ENCODE measurements around the gene PSMB4. TPM values are rescaled to one million over a fixed set of nuclear protein-coding genes. Genes with fewer than 3 reads are reported as not detected.

The PSMB4 gene
- polyA plus RNA-seq, 1 experiment = 483 TPM

DNA sequence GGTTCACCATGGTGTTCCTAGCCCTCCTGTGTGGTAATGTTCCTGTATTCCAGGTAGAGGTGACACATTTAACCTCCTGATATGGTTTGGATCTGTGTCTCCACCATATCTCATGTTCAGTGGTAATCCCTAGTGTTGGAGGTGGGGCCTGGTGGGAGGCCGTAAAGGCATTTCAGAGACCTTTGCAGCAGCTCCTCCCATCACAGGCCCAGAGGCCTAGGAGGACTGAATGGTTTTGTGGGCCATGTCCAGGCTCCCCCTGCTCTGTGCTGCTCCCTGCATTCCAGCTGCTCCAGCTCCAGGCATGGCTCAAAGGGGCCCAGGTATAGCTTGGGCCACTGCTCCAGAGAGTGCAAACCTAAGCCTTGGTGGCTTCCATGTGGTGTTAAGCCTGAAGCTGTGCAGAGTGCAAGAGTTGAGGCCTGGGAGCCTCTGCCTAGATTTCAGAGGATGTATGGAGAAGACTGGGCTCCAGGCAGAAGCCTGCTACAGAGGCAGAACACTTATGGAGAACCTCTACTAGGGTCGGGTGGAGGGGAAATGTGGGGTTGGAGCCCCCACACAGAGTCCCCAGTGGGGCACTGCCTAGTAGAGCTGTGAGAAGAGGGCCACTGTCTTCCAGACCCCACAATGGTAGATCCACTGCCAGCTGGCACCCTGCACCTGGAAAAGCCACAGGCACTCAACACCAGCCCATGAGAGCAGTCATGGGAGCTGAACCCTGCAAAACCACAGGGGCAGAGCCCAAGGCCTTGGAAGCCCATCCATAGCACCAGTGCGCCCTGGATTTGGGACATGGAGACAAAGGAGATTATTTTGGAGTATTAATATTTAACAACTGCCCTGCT, 36.8 kb upstream of the PSMB4 start:
- Histone ChIP-seq H3K4me3 (ENCODE audit: low read depth, low read length) (no peak overlapping the region), H3K27ac (ENCODE audit: low read depth, low read length) (no peak overlapping the region), H3K27me3 (ENCODE audit: control insufficient read depth, insufficient read depth, low read length) (no peaks in the 10 kb centered on the region), H3K9me3 (ENCODE audit: control insufficient read depth, insufficient read depth, low read length) (peaks cover 11% of the 10 kb centered on the region)
- ChIA-PET CTCF (no interaction called here), POLR2A (interaction anchor here (0.6 to 1.1 kb wide), 2 partner anchors 9 to 67 kb away, joined by 3 to 6 read pairs; no protein-coding TSS in a partner anchor)
- no peak for DNase-seq (ENCODE audit: low read depth, low spot score)
- TF ChIP-seq, protein P1, sequence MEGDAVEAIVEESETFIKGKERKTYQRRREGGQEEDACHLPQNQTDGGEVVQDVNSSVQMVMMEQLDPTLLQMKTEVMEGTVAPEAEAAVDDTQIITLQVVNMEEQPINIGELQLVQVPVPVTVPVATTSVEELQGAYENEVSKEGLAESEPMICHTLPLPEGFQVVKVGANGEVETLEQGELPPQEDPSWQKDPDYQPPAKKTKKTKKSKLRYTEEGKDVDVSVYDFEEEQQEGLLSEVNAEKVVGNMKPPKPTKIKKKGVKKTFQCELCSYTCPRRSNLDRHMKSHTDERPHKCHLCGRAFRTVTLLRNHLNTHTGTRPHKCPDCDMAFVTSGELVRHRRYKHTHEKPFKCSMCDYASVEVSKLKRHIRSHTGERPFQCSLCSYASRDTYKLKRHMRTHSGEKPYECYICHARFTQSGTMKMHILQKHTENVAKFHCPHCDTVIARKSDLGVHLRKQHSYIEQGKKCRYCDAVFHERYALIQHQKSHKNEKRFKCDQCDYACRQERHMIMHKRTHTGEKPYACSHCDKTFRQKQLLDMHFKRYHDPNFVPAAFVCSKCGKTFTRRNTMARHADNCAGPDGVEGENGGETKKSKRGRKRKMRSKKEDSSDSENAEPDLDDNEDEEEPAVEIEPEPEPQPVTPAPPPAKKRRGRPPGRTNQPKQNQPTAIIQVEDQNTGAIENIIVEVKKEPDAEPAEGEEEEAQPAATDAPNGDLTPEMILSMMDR (IDR thresholded peaks at IDR 0.05; ENCODE audit: low read depth, low read length) = no peak

DNA sequence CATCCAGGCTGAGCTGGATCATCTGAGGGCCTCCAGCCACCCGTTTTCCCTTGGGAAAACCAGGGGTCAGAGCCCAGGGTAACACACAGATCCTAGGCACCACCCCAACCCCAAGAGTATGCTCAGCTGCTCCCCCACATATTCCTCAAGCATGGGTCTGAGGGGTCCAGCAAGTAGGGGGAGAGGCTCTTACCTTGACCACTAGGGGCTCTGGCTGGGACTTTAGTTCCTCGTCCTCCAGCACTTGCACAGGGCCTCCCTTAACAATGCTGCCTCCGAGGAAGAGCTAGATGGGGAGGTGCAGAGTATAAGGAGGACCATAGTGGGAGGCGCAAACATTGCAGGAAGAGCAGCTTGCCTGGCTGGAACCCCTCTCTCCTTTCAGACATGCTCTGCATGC, 34.4 kb upstream of the PSMB4 start:
- Histone ChIP-seq H3K27me3 (ENCODE audit: control insufficient read depth, insufficient read depth, low read length) (no peaks in the 10 kb centered on the region), H3K4me3 (ENCODE audit: low read depth, low read length) (no peak overlapping the region), H3K9me3 (ENCODE audit: control insufficient read depth, insufficient read depth, low read length) (peaks cover 11% of the 10 kb centered on the region), H3K27ac (ENCODE audit: low read depth, low read length) (no peak overlapping the region)
- TF ChIP-seq, protein P1 (IDR thresholded peaks at IDR 0.05; ENCODE audit: low read depth, low read length) = no peak
- ChIA-PET CTCF (no interaction called here), POLR2A (no interaction called here)
- no peak for DNase-seq (ENCODE audit: low read depth, low spot score)

DNA sequence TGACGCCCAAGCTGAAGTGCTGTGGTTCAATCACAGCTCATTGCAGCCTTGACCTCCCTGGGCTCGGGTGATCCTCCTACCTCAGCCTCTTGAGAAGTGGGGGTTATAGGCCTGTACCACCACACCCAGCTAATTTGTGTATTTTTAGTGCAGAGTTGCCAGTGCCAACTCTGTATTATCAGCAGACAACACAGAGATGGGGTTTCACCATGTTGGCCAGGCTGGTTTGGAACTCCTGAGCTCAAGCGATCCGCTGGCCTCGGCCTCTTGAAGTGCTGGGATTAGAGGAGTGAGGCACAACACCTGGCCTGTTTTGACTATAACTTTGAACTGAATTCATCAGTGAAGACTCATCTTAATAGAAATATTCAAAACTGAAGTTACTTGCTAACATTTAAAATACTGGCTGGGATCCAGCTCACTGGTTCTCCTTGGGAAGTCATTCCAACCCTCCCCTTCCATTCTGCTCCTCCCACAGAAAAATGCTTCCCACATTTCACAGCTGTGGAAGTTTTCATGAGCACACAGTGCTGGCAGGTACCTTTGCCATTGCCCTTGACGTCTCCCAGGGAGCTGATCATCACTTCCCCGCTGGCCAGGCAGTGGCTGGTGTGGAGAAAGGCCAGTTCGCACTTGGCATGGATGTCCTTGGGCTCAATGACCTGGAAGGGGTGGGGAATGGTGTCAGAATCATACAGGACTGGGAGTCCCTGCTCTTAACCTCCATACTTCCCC, 31.5 kb upstream of the PSMB4 start:
- H3K27me3 ChIP-seq (ENCODE audit: control insufficient read depth, insufficient read depth, low read length) = no peaks in the 10 kb centered on the region
- ChIA-PET POLR2A (no interaction called here), CTCF (interaction anchor here (0.6 to 2.5 kb wide), 2 partner anchors 27 to 31 kb away, joined by 3 to 13 read pairs; no protein-coding TSS in a partner anchor)
- peaks cover 2% of the 10 kb centered on the region for H3K9me3 ChIP-seq (ENCODE audit: control insufficient read depth, insufficient read depth, low read length)
- H3K27ac ChIP-seq (ENCODE audit: low read depth, low read length) = no peak overlapping the region
- DNase-seq (ENCODE audit: low read depth, low spot score) = no peak
- H3K4me3 ChIP-seq (ENCODE audit: low read depth, low read length) = no peak overlapping the region
- TF ChIP-seq, protein P1 (IDR thresholded peaks at IDR 0.05; ENCODE audit: low read depth, low read length) = no peak

DNA sequence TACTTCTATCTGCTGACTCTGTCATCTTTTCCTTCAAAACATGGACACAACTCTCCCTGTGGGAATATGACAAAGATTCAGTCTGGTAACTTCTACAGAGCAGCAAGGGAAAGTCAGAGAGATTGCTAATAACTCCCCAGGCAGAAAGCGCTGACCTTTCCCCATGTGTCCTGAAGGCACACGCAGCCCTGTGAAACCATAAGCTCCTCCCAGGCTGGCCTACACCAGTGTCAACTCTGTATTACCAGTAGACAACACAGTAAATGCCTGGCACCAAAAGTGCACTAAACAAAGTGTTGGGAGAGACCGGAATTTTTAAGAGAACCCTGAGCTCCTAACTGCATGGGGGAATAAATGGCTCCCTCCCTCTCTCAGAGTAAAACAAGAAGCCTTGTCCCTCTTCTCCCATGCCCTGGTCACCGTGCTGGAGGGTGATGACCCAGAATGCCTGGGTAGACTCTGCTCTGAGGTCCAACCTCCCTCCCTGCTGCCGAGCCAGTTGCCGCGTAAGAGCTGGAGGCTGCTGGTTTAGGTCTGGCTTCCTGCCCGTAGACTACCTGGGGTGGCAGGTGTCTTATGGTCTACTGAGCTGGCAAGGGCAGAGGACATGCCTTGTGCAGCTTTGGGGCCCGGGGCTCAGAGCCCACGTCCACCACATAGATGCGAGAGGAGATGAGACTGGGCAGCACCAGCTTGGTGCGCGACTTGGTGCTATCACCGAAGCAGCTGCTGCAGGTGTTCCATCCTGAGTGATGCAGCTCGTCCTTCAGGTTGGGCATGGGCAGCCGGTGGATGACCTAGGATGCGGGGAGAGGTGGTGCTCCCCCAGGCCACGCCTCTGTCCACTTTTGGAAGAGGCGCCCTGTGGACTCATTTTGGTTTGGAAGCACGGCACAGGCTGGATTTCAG, 30.7 kb upstream of the PSMB4 start:
- Histone ChIP-seq H3K4me3 (ENCODE audit: low read depth, low read length) (no peak overlapping the region), H3K27me3 (ENCODE audit: control insufficient read depth, insufficient read depth, low read length) (no peaks in the 10 kb centered on the region), H3K27ac (ENCODE audit: low read depth, low read length) (no peak overlapping the region), H3K9me3 (ENCODE audit: control insufficient read depth, insufficient read depth, low read length) (no peaks in the 10 kb centered on the region; the same call in 1 of the 2 replicates)
- no peak for DNase-seq (ENCODE audit: low read depth, low spot score)
- TF ChIP-seq, protein P1 (IDR thresholded peaks at IDR 0.05; ENCODE audit: low read depth, low read length) = no peak
- POLR2A ChIA-PET = interaction anchor here (2.1 kb wide), 1 partner anchor 13 kb away, joined by 5 read pairs; no protein-coding TSS in a partner anchor
- CTCF ChIA-PET = interaction anchor here (2.5 kb wide), 1 partner anchor 28 kb away, joined by 13 read pairs; no protein-coding TSS in a partner anchor
